B cell (primary cell): ENCODE results near the gene DLL1. TPM values are rescaled to one million over a fixed set of nuclear protein-coding genes. Genes with fewer than 3 reads are reported as not detected.

Source experiments
- ATAC-seq: fragments of 200-7000 bp; cut with Tn5 transposase; one replicate; pipeline ENCODE4 v1.10.0; 2021; ENCODE audit warnings: low read depth, mild to moderate bottlenecking, moderate number of reproducible peaks, moderate library complexity
- CTCF ChIA-PET: fragments of 350-600 bp; sonication (Branson Sonifier 250); formaldehyde crosslinking; loops from one replicate; lab custom pipeline; 2021; ENCODE audit warnings: antibody characterized with exemption, inconsistent platforms; lab: Charles Lee
- POLR2A ChIA-PET: fragments of 350-600 bp; sonication (Branson Sonifier 250); formaldehyde crosslinking; loops from one replicate; lab custom pipeline; 2021; ENCODE audit warnings: antibody characterized with exemption; lab: Charles Lee
- DNase-seq: peaks from one replicate; pipeline ENCODE4 v3.0.0; 2013
- H2AFZ ChIP-seq: 2 replicates; pipeline ENCODE4 v1.6.1; 2012; ENCODE audit warnings: mild to moderate bottlenecking, low read depth, low read length; ENCODE audit not compliant: insufficient read depth, poor library complexity, severe bottlenecking
- H3K27ac ChIP-seq, 2 donors: 1 replicate in 1 of 2; 2 replicates in 1 of 2; pipeline ENCODE4 v1.5.1; 2012 to 2013; ENCODE audit warnings: low read length in 2 of 2, mild to moderate bottlenecking in 2 of 2, moderate library complexity in 1 of 2
- H3K27me3 ChIP-seq, 4 experiments: fragments of 200-600 bp in 1 of 4; sonication (generic) in 1 of 4; replicated peaks in 1 of 4; 1 replicate in 2 of 4; 2 replicates in 2 of 4; pipeline versions ENCODE4 v1.6.1 to v1.7.0; 2013 to 2016; ENCODE audit warnings: low read length in 3 of 4, mild to moderate bottlenecking in 2 of 4, mixed read lengths in 1 of 4, moderate library complexity in 1 of 4; ENCODE audit not compliant: insufficient read depth in 4 of 4, control insufficient read depth in 3 of 4; ENCODE audit errors: control extremely low read depth in 1 of 4
- H3K36me3 ChIP-seq, 2 experiments: replicated peaks in 1 of 2; 1 replicate in 1 of 2; 2 replicates in 1 of 2; pipeline versions ENCODE4 v1.6.1 to v1.7.1; 2013; ENCODE audit warnings: low read length in 1 of 2; ENCODE audit not compliant: insufficient read depth in 2 of 2, control insufficient read depth in 1 of 2; ENCODE audit errors: control extremely low read depth in 1 of 2, extremely low read depth in 1 of 2
- H3K4me1 ChIP-seq, 2 donors: fragments of 200-600 bp in 1 of 2; sonication (generic) in 1 of 2; 1 replicate in 1 of 2; 2 replicates in 1 of 2; pipeline versions ENCODE4 v1.5.1 to v1.6.1; 2013 to 2017; ENCODE audit warnings: low read length in 2 of 2; ENCODE audit not compliant: control insufficient read depth in 2 of 2, insufficient read depth in 2 of 2
- H3K4me2 ChIP-seq: replicated peaks from 2 replicates; pipeline ENCODE3; 2012; ENCODE audit warnings: mild to moderate bottlenecking, low read depth, low read length; ENCODE audit not compliant: poor library complexity, severe bottlenecking
- H3K4me3 ChIP-seq, 5 experiments: fragments of 200-600 bp in 1 of 5; sonication (generic) in 1 of 5; 1 replicate in 3 of 5; 2 replicates in 2 of 5; pipeline versions ENCODE4 v1.5.1 to v1.7.0; 2011 to 2016; ENCODE audit warnings: low read length in 4 of 5, mild to moderate bottlenecking in 4 of 5, low read depth in 2 of 5, control low read depth in 1 of 5, moderate library complexity in 1 of 5; ENCODE audit not compliant: insufficient read depth in 1 of 5; ENCODE audit errors: control extremely low read depth in 1 of 5, extremely low read depth in 1 of 5
- H3K79me2 ChIP-seq: fragments of 200-600 bp; sonication (generic); one replicate; pipeline ENCODE4 v1.6.0; 2016; ENCODE audit warnings: low read length; ENCODE audit not compliant: control insufficient read depth, insufficient read depth
- H3K9ac ChIP-seq: fragments of 200-600 bp; sonication (generic); 2 replicates; pipeline ENCODE4 v1.6.1; 2017; ENCODE audit warnings: mild to moderate bottlenecking, low read length, moderate library complexity
- H3K9me3 ChIP-seq, 3 donors: one replicate each; pipeline versions ENCODE4 v1.6.1 to v1.7.1; 2013; ENCODE audit warnings: low read length in 2 of 3; ENCODE audit not compliant: control insufficient read depth in 2 of 3, insufficient read depth in 1 of 3; ENCODE audit errors: control extremely low read depth in 1 of 3
- H4K20me1 ChIP-seq: 2 replicates; pipeline ENCODE4 v1.6.0; 2012; ENCODE audit warnings: mild to moderate bottlenecking, low read length; ENCODE audit not compliant: insufficient read depth, control insufficient read depth, poor library complexity, severe bottlenecking
- H3K27ac Mint-ChIP-seq: one replicate; pipeline ENCODE4 v1.8.0; 2021; ENCODE audit warnings: mixed read lengths
- H3K27me3 Mint-ChIP-seq: one replicate; pipeline ENCODE4 v1.8.0; 2021; ENCODE audit warnings: mixed read lengths
- H3K4me1 Mint-ChIP-seq: one replicate; pipeline ENCODE4 v1.8.0; 2021; ENCODE audit warnings: mixed read lengths
- H3K4me3 Mint-ChIP-seq: one replicate; pipeline ENCODE4 v1.8.0; 2021; ENCODE audit warnings: mixed read lengths
- H3K9me3 Mint-ChIP-seq: one replicate; pipeline ENCODE4 v1.8.0; 2022; ENCODE audit warnings: mixed read lengths; ENCODE audit not compliant: insufficient read depth
- CTCF ChIP-seq: fragments of 200-600 bp; IDR thresholded peaks from one replicate; pipeline ENCODE4 v1.8.0; 2022; ENCODE audit warnings: antibody characterized with exemption, mild to moderate bottlenecking
- EZH2 ChIP-seq: IDR thresholded peaks from 2 replicates; pipeline ENCODE4 v1.6.1; 2012; ENCODE audit warnings: borderline replicate concordance, low read depth, mild to moderate bottlenecking, moderate library complexity, low read length; ENCODE audit not compliant: insufficient read depth, poor library complexity, severe bottlenecking
- WGBS: methylation state at CpG from one replicate; pipeline ENCODE4 v1.1.5; 2013; ENCODE audit warnings: missing lambda C conversion rate; ENCODE audit not compliant: insufficient coverage; 5-methylcytosine and 5-hydroxymethylcytosine counted together
- intact Hi-C: fragments of 100-400 bp; cut with micrococcal nuclease; formaldehyde crosslinking; loops from one replicate; pipeline ENCODE4 v1.10.0; 2022
- polyA plus RNA-seq: library from polyadenylated mRNA; depleted of rRNA; stranded (reverse); fragments of >200 nt; gene quantifications from 2 replicates; pipeline ENCODE4 v1.2.3, GENCODE V29; 2012
- total RNA-seq, 2 donors: library from RNA; stranded (reverse); fragments of 120-200 nt in 1 of 2; gene quantifications; 1 replicate in 1 of 2; 2 replicates in 1 of 2; pipeline versions ENCODE4 v1.2.3 to v1.2.4, GENCODE V29; 2013 to 2022

Gene DLL1
- total and polyA plus RNA-seq, 2 donors (not counting 1 experiment from before 2014, with no cell fraction given), result 1.6 to 6.8 TPM

- 97% methylated on average over 60 of the region's 60 CpGs for WGBS
- H3K9me3 ChIP-seq, result peaks cover 0 to 23% (median 0%) of the 10 kb centered on the region in 3 donors
- no peak overlapping the region for H3K9ac ChIP-seq
- H3K27ac ChIP-seq, result no peak overlapping the region
- no peak overlapping the region for H3K4me3 Mint-ChIP-seq
- H3K4me1 ChIP-seq, result peaks cover 10 to 17% of the 10 kb centered on the region in 2 donors
- no peaks in the 10 kb centered on the region for H3K79me2 ChIP-seq
- ChIA-PET POLR2A (no interaction called here), CTCF (no interaction called here)
- H2AFZ ChIP-seq, result no peak overlapping the region
- no peaks in the 10 kb centered on the region for H3K36me3 ChIP-seq
- DNase-seq (no peak), ATAC-seq (no peak)
- intact Hi-C loops, result no loop called here
- H3K27ac Mint-ChIP-seq, result no peak overlapping the region
- no peaks in the 10 kb centered on the region for H4K20me1 ChIP-seq
- no peaks in the 10 kb centered on the region for H3K9me3 Mint-ChIP-seq
- H3K4me2 ChIP-seq, result no peak overlapping the region
- H3K4me3 ChIP-seq, result no peak overlapping the region
- peaks cover 0 to 27% (median 21%) of the 10 kb centered on the region in 4 experiments for H3K27me3 ChIP-seq
- H3K27me3 Mint-ChIP-seq, result peaks cover 35% of the 10 kb centered on the region
- no peak for TF ChIP-seq CTCF
- TF ChIP-seq EZH2, result no peak
- H3K4me1 Mint-ChIP-seq, result peaks cover 21% of the 10 kb centered on the region
Measured at GRCh38 chr6:170283212-170284081, 7.4 kb downstream of the DLL1 start.

- Mint-ChIP-seq H3K27ac (no peak overlapping the region), H3K27me3 (peaks cover 31% of the 10 kb centered on the region), H3K9me3 (no peaks in the 10 kb centered on the region), H3K4me3 (no peak overlapping the region), H3K4me1 (peaks cover 22% of the 10 kb centered on the region)
- CTCF ChIA-PET, result no interaction called here
- Histone ChIP-seq H3K27ac (no peak overlapping the region), H3K9me3 (peaks cover 0 to 17% (median 0%) of the 10 kb centered on the region in 3 donors), H3K4me1 (peaks cover 11 to 18% of the 10 kb centered on the region in 2 donors), H3K9ac (no peak overlapping the region), H2AFZ (no peak overlapping the region), H3K4me2 (no peak overlapping the region), H3K79me2 (no peaks in the 10 kb centered on the region), H3K36me3 (no peaks in the 10 kb centered on the region), H4K20me1 (no peaks in the 10 kb centered on the region), H3K4me3 (no peak overlapping the region), H3K27me3 (peaks cover 0 to 19% (median 13%) of the 10 kb centered on the region in 4 experiments)
- WGBS, result 99% methylated on average over 23 of the region's 28 CpGs
- DNase-seq, result no peak
- TF ChIP-seq EZH2, result no peak
- ATAC-seq, result no peak
- intact Hi-C loops, result no loop called here
- POLR2A ChIA-PET, result no interaction called here
Measured at GRCh38 chr6:170282512-170283158, 8.2 kb downstream of the DLL1 start.
